CD4-positive, CD25-positive, alpha-beta regulatory T cell (primary cell): ENCODE results near the gene ACTR1B. TPM values are rescaled to one million over a fixed set of nuclear protein-coding genes. Genes with fewer than 3 reads are reported as not detected.
"Not testable (repeated sequence)": the region's sequence is repeated elsewhere in the genome, so short reads cannot be mapped to it uniquely, and the experiment has no call there.

Source experiments
- ATAC-seq, 2 donors: fragments of 150-1000 bp; cut with Tn5 transposase; one replicate each; pipeline ENCODE4 v1.10.0; 2021; ENCODE audit warnings: low read depth in 2 of 2, moderate number of reproducible peaks in 2 of 2, moderate library complexity in 1 of 2
- DNase-seq, 3 donors: peaks; one replicate each; pipeline versions ENCODE4 v3.0.0 to v3.0.0-alpha.2; 2012 to 2022; ENCODE audit warnings: mixed read lengths in 1 of 3
- H3K27ac ChIP-seq: one replicate; pipeline ENCODE4 v1.7.0; 2013; ENCODE audit warnings: mild to moderate bottlenecking, low read length; ENCODE audit not compliant: insufficient read depth, poor library complexity, severe bottlenecking
- H3K27me3 ChIP-seq: one replicate; pipeline ENCODE4 v1.7.0; 2013; ENCODE audit warnings: low read length; ENCODE audit not compliant: control insufficient read depth, insufficient read depth
- H3K36me3 ChIP-seq: one replicate; pipeline ENCODE4 v1.7.0; 2013; ENCODE audit warnings: mild to moderate bottlenecking, low read length, moderate library complexity; ENCODE audit not compliant: control insufficient read depth, insufficient read depth
- H3K4me1 ChIP-seq: 2 replicates; pipeline ENCODE4 v1.7.0; 2013; ENCODE audit warnings: mild to moderate bottlenecking, low read length; ENCODE audit not compliant: insufficient read depth, control insufficient read depth, poor library complexity, severe bottlenecking
- H3K4me3 ChIP-seq: one replicate; pipeline ENCODE4 v1.7.0; 2013; ENCODE audit warnings: low read depth, mild to moderate bottlenecking, low read length, moderate library complexity
- H3K9me3 ChIP-seq, 2 experiments: 1 replicate in 1 of 2; 2 replicates in 1 of 2; pipeline ENCODE4 v1.7.0; 2013; ENCODE audit warnings: low read length in 2 of 2, mild to moderate bottlenecking in 1 of 2, moderate library complexity in 1 of 2; ENCODE audit not compliant: control insufficient read depth in 2 of 2
- H3K27ac Mint-ChIP-seq, 3 donors: one replicate each; pipeline ENCODE4 v1.8.0; 2020 to 2022; ENCODE audit warnings: mild to moderate bottlenecking in 3 of 3, mixed read lengths in 3 of 3, moderate library complexity in 2 of 3
- H3K27me3 Mint-ChIP-seq: one replicate; pipeline ENCODE4 v1.8.0; 2022; ENCODE audit warnings: mild to moderate bottlenecking, mixed read lengths
- H3K36me3 Mint-ChIP-seq: one replicate; pipeline ENCODE4 v1.8.0; 2020; ENCODE audit warnings: mixed read lengths
- H3K4me1 Mint-ChIP-seq, 4 donors: one replicate each; pipeline ENCODE4 v1.8.0; 2020 to 2022; ENCODE audit warnings: mixed read lengths in 4 of 4, mild to moderate bottlenecking in 1 of 4
- H3K4me3 Mint-ChIP-seq, 4 donors: one replicate each; pipeline ENCODE4 v1.8.0; 2020 to 2022; ENCODE audit warnings: mild to moderate bottlenecking in 4 of 4, mixed read lengths in 4 of 4, moderate library complexity in 3 of 4
- H3K9me3 Mint-ChIP-seq, 7 donors: one replicate each; pipeline ENCODE4 v1.8.0; 2020 to 2022; ENCODE audit warnings: mixed read lengths in 7 of 7, mild to moderate bottlenecking in 3 of 7, moderate library complexity in 2 of 7
- polyA plus RNA-seq, 4 donors: library from polyadenylated mRNA; unstranded; fragments of 300-500 nt; fragmentation: Illumina TruSeq; gene quantifications; one replicate each; pipeline ENCODE4 v1.2.3, GENCODE V29; 2021
- total RNA-seq: library from RNA; stranded (reverse); gene quantifications from one replicate; pipeline ENCODE4 v1.2.3, GENCODE V29; 2022

The ACTR1B gene
- 86.3 TPM for total RNA-seq
- 10 to 100 TPM; 12.9 to 22.6 (median 21.8) TPM for polyA plus RNA-seq

DNA sequence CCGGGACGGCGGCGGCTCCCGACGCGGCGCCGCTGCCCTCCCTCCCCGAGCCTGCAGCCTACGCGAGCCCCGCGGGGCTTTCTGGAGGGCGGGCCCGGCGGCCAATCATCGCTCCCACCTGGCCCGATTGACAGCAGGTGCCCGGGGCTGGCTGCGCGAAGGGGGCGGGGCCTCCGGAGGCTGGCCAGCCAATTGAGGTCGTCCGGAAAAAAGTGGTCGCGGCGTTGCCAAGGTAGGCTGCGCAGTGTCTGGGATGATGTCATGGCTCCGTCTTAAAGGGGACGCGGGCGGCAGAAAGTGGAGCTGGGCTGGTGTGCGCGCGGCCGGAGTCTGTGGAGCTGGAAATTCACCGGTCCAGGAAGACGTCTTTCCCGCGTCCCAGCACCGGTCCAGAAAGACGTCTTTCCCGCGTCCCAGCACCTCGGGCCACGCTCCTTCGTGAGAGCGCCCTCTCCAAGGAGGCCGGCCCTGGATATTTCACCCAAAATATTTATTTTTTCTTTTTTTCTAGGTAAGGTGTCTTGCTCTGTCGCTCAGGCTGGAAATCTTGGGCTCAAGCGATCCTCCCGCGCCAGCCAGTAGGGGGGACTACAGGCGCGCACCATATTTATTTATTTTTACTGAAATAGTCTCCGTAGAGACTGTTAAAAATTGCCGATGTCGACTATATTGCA, at the start of gene ACTR1B:
TSS of gene ACTR1B (minus strand) at position 83 of the 674 bp plus-strand sequence. CDS start 154 bp downstream, outside the sequence.
- ATAC-seq, result peak; percentile 89 to 91
- peak; percentile 97 to 99 (median 99) for DNase-seq
- Mint-ChIP-seq H3K4me1 (peaks cover 9 to 45% (median 23%) of the 10 kb centered on the region in 4 donors), H3K27ac (peak within 1 kb of the TSS; percentile 72 to 99 (median 98)), H3K9me3 (no peaks in the 10 kb centered on the region), H3K36me3 (peaks cover 6% of the 10 kb centered on the region), H3K27me3 (peaks cover 8% of the 10 kb centered on the region), H3K4me3 (peak within 1 kb of the TSS; percentile 96 to 99 (median 98))
- peak within 1 kb of the TSS; percentile 97 for H3K4me3 ChIP-seq
- peak within 1 kb of the TSS; percentile 96 for H3K27ac ChIP-seq
- H3K4me1 ChIP-seq, result peaks cover 36% of the 10 kb centered on the region
- no peaks in the 10 kb centered on the region for H3K9me3 ChIP-seq
- H3K36me3 ChIP-seq, result peaks cover 4% of the 10 kb centered on the region
- H3K27me3 ChIP-seq, result no peaks in the 10 kb centered on the region

DNA sequence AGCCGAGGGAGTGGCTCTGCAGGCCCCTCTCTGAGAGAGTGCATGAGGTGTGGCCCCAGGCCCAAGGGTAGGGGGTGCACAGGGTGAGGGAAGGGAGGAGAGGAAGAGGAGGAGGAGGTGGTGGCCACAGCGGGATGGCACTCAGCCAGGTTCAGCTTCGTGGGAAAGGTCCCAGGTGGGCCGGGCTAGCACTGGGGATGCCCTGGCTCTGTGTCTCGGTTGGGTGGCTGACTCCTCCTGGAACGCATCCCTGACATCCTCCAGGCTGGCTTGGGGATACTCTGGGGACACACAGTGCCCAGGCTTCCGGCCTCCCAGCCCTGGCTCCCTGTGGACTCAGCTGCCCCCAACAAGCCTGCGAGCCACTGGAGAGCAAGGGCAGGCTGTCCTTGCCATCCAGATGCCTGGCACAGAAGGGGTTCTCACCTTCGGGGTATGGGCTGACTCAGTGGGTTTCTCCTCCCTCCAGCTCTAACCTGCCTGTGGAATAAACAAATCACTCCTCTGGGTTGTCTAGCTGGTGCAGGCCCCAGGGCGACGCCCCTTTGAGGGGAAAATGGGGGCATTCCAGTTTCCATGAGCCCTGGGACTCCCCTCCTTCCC, 49.0 kb upstream of the ACTR1B start:
- no peaks in the 10 kb centered on the region for H3K27me3 ChIP-seq
- H3K36me3 Mint-ChIP-seq, result peaks cover 24% of the 10 kb centered on the region
- peaks cover 14 to 76% (median 51%) of the 10 kb centered on the region in 4 donors for H3K4me1 Mint-ChIP-seq
- DNase-seq (peak in 1 of 3 donors; percentile 49), ATAC-seq (peak in 1 of 2 donors; percentile 4)
- H3K36me3 ChIP-seq, result no peaks in the 10 kb centered on the region
- no peaks in the 10 kb centered on the region for H3K27me3 Mint-ChIP-seq
- H3K4me3 ChIP-seq, result peak overlapping the region; percentile 93
- no peaks in the 10 kb centered on the region for H3K9me3 Mint-ChIP-seq
- peak overlapping the region; percentile 92 to 99 (median 96) for H3K4me3 Mint-ChIP-seq
- peak overlapping the region; percentile 92 for H3K27ac ChIP-seq
- H3K4me1 ChIP-seq, result peaks cover 70% of the 10 kb centered on the region
- H3K9me3 ChIP-seq, result no peaks in the 10 kb centered on the region
- H3K27ac Mint-ChIP-seq, result peak overlapping the region; percentile 100

DNA sequence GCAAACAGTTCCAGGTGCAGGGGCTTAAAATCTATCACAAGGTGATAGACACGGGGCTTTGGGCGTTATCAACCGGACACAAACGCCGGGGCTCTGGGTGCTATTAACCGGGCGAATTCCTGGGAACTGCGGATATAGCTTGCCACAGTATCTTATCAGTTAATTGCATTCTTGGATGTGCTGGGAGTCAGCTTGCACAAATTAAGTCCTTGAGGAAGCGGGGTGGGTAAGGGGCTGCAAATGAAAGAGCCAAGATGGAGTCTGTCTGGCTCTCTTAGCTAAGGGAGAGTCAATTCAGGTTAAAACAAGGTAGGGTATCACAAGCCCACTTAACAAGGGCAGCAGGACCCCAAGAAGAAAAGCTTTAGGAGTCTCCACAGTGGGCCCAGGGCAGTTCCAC, 48.3 kb upstream of the ACTR1B start:
- H3K36me3 ChIP-seq, DNase-seq: not testable (repeated sequence)
- peaks cover 24% of the 10 kb centered on the region for H3K36me3 Mint-ChIP-seq

DNA sequence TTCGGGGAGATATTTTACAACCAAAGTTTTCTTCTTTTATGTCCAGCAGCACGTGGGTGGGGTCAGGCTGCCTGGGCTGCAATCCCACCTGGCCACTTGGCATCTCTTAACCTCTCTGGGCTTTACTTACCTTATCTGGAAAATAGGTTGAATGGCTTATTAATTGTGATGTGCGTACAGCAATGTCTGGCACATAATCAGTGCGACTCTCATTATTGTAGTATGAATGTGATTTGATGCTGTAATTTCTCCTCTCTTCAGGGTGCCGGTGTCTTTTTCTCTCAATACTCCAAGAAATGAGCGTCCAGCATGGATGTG, 47.5 kb upstream of the ACTR1B start:
- Mint-ChIP-seq H3K4me3 (peak overlapping the region; percentile 80 to 95 (median 86)), H3K9me3 (no peaks in the 10 kb centered on the region), H3K27ac (peak overlapping the region; percentile 100), H3K36me3 (peaks cover 17% of the 10 kb centered on the region), H3K27me3 (no peaks in the 10 kb centered on the region), H3K4me1 (peaks cover 12 to 62% (median 40%) of the 10 kb centered on the region in 4 donors)
- Histone ChIP-seq H3K4me3 (no peak overlapping the region), H3K9me3 (no peaks in the 10 kb centered on the region), H3K36me3 (no peaks in the 10 kb centered on the region), H3K4me1 (peaks cover 56% of the 10 kb centered on the region), H3K27ac (peak overlapping the region; percentile 92), H3K27me3 (peaks cover 2% of the 10 kb centered on the region)
- ATAC-seq (no peak), DNase-seq (no peak)

More for the DNA sequence above, 48.3 kb upstream of the ACTR1B start:
- Mint-ChIP-seq H3K27ac (peak overlapping the region; percentile 100), H3K4me3 (peak overlapping the region; percentile 80 to 95 (median 86)), H3K4me1 (peaks cover 14 to 70% (median 47%) of the 10 kb centered on the region in 4 donors)
- H3K27me3 ChIP-seq, H3K9me3 Mint-ChIP-seq, H3K4me3 ChIP-seq, H3K9me3 ChIP-seq, H3K27me3 Mint-ChIP-seq, ATAC-seq: not testable (repeated sequence)
- Histone ChIP-seq H3K27ac (peak overlapping the region; percentile 92), H3K4me1 (peaks cover 64% of the 10 kb centered on the region)

DNA sequence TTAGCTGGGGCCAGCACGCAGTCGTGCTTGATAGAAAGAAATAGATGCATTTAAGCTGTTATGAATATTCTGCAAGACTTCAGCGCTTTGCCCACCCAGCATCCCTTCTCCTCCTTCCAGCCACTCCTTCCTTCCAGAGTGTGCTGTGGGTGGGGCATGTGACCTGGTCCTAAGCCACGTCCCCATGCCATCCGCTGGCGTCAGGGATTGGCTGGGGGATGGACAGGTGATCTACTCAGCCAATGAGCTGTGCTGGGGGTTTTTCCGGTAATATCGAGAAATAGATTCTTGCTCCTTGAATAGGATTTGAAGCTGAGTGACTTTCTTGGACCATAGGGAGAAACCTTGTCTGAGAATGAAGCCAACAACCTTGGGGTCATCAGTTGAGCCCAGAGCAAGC, 44.8 kb upstream of the ACTR1B start:
- no peak for DNase-seq
- Histone ChIP-seq H3K36me3 (no peaks in the 10 kb centered on the region), H3K9me3 (no peaks in the 10 kb centered on the region), H3K27ac (no peak overlapping the region), H3K4me3 (no peak overlapping the region), H3K27me3 (peaks cover 2% of the 10 kb centered on the region), H3K4me1 (peaks cover 28% of the 10 kb centered on the region)
- Mint-ChIP-seq H3K9me3 (no peaks in the 10 kb centered on the region), H3K4me1 (peaks cover 9 to 40% (median 24%) of the 10 kb centered on the region in 4 donors), H3K27ac (no peak overlapping the region), H3K36me3 (peaks cover 3% of the 10 kb centered on the region), H3K27me3 (no peaks in the 10 kb centered on the region), H3K4me3 (no peak overlapping the region)
- no peak for ATAC-seq

DNA sequence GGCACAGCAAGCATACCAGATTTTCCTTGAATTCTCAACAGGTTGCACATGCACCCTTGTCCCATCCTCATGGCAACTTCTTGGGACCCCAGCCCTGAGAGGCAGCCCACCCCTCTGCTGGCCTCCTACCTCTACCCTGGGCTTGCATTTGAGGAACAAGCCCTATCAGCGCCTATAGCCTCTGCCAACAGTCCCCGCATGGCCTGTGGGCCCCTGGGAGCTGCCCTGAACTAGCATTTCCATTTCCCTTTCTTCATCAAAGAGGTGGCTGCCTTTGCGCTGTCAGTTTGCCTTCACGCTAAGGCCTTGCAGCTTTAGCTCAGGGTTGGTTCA, 44.2 kb upstream of the ACTR1B start:
- H3K27me3 Mint-ChIP-seq, result no peaks in the 10 kb centered on the region
- H3K36me3 ChIP-seq, result no peaks in the 10 kb centered on the region
- peaks cover 22% of the 10 kb centered on the region for H3K4me1 ChIP-seq
- no peak overlapping the region for H3K4me3 Mint-ChIP-seq
- no peak overlapping the region for H3K27ac ChIP-seq
- DNase-seq (no peak), ATAC-seq (no peak)
- H3K4me1 Mint-ChIP-seq, result peaks cover 5 to 34% (median 19%) of the 10 kb centered on the region in 4 donors
- H3K4me3 ChIP-seq, result no peak overlapping the region
- peak overlapping the region in 1 of 3 donors; percentile 69 for H3K27ac Mint-ChIP-seq
- H3K27me3 ChIP-seq, result peaks cover 2% of the 10 kb centered on the region
- no peaks in the 10 kb centered on the region for H3K9me3 Mint-ChIP-seq
- no peaks in the 10 kb centered on the region for H3K9me3 ChIP-seq
- no peaks in the 10 kb centered on the region for H3K36me3 Mint-ChIP-seq

DNA sequence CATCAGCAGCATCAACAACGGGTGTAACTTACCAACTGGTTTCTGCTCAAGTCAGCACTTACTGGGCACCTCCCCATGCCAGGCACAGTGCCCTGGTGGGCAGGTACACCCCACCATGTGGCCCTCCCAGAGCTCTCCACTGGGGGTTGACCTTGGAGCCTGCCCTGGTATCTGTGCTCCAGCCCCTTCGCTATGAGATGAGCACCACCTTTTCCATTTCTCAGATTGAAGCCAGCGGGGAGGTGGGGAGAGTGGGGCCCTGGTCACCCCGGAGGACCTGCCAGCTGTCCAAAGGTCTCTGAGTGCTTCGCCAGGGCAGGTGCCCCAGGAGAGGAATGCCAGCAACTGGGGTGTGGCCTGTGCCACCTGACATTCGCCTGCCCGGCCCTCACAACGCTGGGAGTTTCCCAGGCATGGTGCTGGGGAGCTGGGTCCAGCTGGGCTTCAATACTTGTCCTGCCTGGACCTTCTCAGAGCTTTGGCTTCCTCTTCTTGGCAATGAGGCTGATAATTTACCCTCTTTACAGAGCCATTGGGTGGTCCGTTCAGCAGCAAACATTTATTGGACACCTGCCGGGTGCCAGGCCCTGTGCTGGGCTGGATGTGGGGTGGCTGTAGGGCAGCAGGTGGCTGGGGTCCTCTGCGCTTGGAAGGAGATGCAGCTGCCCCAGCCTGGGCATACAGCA, 43.7 kb upstream of the ACTR1B start:
- H3K4me3 Mint-ChIP-seq, result no peak overlapping the region
- no peaks in the 10 kb centered on the region for H3K9me3 Mint-ChIP-seq
- DNase-seq, result no peak

More for the DNA sequence above, 43.7 kb upstream of the ACTR1B start:
- no peaks in the 10 kb centered on the region for H3K27me3 Mint-ChIP-seq
- H3K27ac Mint-ChIP-seq, result peak overlapping the region in 1 of 3 donors; percentile 87
- ATAC-seq, result no peak
- Histone ChIP-seq H3K27ac (no peak overlapping the region), H3K4me1 (peaks cover 17% of the 10 kb centered on the region), H3K27me3 (peaks cover 2% of the 10 kb centered on the region), H3K36me3 (no peaks in the 10 kb centered on the region), H3K9me3 (no peaks in the 10 kb centered on the region), H3K4me3 (no peak overlapping the region)
- no peaks in the 10 kb centered on the region for H3K36me3 Mint-ChIP-seq
- peaks cover 5 to 29% (median 18%) of the 10 kb centered on the region in 4 donors for H3K4me1 Mint-ChIP-seq
